ENCODE results near the gene ATF6B.

DNA sequence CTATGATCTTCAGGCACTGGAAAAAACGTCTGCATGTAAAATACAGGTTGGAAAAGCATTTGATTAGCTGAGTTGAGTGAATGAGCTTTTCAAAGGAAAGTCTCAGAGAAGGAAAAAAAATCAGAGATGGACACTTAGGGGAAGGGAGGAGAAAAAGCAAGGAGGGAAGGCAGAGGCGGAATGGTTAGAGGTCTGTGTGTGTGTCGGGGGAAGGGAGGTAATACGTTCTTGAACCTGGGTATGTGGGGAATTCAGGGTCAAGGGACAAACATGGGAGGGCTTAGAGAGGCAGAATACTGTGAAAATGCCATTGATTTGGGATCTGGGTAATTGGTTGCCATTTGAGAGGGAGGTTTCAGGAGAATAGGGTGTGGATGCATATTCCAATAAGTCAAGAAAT lies 18.6 kb upstream of the ATF6B start:
- TF ChIP-seq, protein P1, sequence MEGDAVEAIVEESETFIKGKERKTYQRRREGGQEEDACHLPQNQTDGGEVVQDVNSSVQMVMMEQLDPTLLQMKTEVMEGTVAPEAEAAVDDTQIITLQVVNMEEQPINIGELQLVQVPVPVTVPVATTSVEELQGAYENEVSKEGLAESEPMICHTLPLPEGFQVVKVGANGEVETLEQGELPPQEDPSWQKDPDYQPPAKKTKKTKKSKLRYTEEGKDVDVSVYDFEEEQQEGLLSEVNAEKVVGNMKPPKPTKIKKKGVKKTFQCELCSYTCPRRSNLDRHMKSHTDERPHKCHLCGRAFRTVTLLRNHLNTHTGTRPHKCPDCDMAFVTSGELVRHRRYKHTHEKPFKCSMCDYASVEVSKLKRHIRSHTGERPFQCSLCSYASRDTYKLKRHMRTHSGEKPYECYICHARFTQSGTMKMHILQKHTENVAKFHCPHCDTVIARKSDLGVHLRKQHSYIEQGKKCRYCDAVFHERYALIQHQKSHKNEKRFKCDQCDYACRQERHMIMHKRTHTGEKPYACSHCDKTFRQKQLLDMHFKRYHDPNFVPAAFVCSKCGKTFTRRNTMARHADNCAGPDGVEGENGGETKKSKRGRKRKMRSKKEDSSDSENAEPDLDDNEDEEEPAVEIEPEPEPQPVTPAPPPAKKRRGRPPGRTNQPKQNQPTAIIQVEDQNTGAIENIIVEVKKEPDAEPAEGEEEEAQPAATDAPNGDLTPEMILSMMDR (IDR thresholded peaks at IDR 0.05) = no peak
- TF ChIP-seq POLR2A (IDR thresholded peaks at IDR 0.05) = no peak

Data from gastroesophageal sphincter (tissue), 3 donors.